Activated CD8-positive, alpha-beta memory T cell treated with anti-CD3 and anti-CD28 coated beads, Interleukin-2, amount 50 U/mL, for 4 hours (primary cell): Measurements from ENCODE around the gene HES2.
"Not testable (repeated sequence)": the region's sequence is repeated elsewhere in the genome, so short reads cannot be mapped to it uniquely, and the experiment has no call there.

Source experiments
- DNase-seq: peaks from one replicate; pipeline ENCODE4 v3.0.0-alpha.2; 2020

The HES2 gene

DNA sequence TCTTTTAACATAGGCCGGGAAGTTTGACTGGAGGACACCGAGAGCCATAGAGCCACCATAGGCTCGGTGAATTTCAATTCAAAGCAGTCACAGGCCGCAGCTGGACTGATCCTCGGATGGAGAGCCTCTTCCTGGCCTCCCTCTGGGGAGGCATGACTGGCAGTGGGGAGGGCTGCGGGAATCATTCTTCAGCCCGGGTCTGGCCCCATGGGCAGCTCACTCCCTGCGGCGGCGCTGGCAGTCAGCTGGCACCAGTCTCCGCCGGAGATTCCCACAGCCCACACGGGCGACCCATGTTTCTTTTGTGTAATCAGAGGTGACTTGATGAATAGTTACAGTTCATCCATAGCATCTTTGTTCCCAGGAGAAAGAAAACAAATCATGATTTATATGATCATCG, 15.4 kb upstream of the HES2 start:
- no peak for DNase-seq

DNA sequence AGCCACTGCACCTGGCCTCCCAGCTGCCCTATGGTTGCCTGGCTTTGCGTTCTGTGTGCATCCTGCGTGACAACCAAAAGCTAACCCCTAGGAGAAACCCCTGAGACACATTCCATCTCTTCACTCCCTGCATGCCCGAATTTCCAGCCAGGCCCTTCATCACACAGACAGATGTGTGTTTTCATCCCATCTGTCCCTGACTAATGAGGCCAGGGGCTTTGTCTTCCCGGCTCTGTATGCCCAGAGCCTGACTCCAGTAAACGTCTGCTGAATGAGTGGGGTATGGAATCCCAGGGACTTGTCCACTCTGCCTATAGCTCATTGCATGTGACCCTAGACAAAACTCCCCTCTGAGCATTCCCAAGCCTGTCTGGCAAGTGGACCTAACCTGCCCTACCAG, 14.5 kb upstream of the HES2 start:
- no peak for DNase-seq

DNA sequence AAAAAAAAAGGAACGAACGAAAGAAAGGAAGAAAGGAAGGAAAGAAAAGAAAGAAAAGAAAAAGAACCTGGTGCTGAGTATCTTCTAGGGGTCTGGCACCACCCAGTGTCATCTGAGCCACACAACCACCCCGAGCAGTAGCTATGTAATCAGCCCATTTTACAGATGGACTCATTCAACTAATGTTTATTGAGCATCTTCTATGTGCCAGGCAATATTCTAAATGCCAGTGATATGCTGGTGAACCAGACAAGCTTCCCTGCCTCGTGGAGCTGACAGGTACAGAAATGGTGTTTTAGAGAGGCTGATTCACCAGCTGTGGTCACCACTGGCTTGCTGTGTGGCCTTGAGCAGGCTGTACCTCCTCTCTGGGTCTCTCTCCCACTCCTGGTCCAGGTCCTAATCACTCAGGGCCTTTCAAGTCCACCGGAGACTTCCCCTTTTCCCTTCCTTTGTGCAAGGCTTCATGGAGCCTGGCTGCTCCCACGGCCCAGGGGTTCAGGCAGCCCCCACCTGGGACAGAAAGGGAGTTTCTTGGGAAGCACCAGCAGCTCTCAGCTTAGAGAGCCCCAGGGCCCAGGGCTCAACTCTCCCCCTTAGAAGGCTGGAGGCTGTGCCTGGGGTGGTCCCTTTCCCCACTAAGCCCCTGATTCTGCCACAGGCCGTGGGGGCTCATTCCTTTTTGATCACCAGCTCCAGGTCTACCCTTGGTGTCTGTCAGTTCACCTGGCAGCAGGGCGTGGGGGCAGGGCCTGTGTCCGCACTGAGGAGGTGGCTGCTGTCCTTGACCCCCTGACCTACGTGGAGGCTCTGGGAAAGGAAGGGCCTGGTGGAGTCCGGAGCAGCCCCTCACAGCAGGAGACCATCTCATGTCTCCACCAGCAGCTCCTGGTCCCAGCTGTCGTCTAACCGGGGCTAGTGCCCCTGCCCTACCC, 12.2 kb upstream of the HES2 start:
- DNase-seq = not testable (repeated sequence)

DNA sequence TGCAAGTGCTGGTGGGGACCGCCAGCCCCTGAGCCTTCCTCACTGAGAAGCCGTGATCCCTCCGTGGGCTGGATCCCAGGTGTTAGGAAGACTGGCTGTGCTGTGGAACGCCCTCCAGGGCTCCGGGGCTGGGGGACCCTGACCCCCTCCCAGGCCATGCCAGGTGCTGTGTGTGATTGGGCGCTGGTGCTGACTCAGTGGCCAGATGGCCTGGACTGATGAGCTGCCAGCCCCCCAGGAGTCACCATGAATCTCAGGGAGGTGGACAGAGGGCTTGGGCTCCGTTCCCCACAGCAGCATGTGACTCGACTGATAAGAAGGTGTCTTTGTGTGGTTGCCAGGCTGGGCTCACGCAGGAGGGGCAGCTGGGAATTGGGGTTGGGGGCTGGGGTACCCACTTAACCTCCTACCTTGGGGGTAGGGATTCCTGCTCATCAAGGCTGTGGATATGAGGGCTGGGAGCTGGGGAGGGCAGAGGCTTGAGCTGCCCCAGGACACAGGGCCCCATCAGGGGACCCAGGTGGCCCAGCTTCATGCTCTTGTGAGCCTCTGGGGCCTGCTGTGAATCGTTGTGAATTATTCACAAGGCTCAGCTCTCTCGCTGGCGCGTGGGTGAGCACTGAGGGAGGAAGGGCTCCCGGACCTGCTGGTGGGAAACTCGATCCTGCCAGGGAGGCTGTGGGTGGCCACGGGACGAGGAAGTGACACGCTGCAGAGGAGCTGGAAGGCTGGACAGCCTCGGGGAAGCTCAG, 10.1 kb upstream of the HES2 start:
- DNase-seq = not testable (repeated sequence)

DNA sequence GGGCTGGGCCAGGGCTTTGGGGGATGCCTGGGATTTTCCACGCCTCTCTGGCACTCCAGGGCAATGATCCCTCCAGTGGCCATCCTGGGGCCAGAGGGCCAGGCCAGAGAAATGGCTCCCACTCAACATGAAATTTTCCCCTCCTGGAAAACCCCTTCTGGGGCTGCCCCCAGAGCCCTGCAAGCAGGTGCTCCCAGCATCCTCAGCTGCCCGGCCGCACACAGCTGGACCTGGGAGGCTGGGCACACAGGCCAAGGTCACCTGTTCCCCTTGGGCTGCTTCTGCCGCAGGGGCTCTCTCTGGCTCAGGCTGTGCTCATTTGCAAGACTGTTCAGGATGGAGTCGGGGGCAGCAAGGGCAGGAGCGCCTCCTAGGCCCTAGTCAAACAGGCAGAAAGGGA, 8.7 kb upstream of the HES2 start:
- not testable (repeated sequence) for DNase-seq

DNA sequence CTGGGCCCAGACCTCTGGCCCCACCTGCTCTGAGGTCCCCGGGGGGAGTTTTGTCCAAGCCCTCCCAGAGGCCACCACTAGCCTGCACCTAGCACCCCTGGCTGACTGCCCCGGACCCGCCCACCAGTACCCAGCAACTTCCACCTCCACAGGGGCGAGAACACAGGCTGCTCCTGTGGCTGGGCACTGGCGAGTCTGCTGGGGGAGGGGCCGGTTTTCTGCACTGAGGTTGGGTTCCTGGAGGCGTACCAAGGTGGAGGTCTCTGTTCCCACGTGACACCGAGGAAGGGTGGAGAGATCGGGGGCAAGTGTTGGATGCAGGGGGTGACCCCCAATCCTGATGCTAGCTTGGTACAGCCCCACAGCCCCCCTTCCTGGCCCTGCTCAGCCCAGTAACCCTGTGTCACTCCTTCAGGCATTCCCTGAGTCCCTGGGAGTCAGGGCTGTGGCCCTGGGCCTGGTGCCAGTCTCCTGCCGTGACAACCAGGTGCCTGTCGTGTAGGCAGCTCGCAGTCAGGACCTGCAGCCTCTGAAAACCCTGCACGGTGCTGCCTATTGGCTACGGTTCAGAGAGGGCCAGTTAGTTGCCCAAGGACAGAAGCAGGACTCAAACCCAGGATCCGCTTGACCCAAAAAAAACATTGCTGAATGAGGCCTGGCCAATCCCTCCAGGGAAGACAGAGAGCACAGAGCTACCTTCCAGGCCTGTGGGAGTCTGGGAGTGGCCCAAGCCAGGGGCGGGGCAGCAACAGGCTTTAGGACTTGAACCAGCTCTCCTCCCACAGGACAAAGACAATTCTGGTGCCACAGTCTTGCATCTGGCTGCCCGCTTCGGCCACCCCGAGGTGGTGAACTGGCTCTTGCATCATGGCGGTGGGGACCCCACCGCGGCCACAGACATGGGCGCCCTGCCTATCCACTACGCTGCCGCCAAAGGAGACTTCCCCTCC, 8.0 kb upstream of the HES2 start:
- no peak for DNase-seq

DNA sequence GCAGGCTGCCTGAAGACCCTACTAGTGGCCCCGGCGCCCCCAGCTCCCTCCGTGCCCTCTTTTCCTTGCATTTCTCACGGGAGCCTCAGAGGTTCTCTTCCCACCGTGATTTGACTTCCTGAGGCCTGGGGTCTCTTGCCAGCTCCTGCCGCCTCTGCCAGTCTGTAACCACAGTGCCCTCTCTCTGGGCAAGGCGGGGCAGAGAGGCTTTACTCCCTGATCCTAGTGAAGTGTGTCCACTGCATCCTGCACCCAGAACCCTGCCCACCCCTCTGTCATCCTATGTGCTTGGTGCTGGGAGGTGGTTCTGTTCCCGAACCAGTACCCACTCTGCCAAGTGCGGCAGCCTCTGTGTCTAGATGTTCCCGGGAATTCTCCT, 7.2 kb upstream of the HES2 start:
- no peak for DNase-seq

DNA sequence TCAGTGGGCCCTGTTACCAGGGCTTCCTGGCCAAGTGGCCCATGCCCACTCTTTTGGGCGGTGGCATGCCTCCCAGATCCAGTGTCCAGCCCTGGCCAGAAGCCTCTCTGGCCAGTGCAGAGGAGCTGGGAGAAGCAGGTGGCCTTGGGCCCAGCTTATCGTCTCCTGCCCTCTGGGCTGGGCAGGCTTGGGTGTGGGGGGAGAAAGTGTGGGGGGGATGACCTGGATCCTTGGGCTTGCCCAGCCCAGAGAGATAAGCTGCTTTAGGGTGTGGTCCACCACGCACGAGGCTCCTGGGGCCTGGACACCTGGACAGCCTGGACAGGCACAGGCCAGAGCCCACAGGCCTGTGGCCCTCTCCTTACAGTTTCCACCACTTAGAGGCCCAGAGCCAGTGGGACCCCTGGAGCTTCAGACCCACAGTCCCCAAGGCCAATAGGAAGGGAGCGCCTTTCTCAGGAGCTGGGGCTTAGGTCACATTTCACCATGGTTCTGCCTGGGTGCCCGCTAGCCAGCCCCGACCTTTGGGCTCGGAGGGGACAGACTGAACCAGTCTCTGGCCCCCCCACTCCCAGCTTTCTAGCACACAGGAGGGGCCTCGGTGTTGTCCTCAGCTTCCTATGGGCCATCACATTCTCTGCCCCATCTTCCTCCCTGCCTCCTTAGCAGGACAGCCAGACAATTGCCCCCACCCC, 6.7 kb upstream of the HES2 start:
- no peak for DNase-seq

DNA sequence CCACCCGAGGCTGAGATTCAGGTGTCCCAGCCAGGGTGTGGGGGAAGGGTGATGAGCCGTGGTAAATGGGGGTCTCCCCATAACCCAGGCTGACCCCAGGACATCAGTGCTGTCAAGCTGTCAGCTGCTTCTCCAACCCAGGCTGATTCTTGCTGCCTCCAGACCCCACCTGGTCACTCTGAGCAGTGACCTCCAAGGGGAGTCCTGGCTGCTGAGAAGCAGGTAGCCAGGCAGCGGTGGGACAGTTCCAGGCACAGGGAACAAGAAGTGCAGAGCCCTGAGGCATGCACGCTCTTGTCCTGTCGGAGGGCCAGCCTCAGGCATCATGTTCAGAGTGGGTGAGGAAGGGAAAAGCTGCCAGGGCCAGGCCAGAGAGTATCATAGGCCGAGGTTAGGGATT, 5.9 kb upstream of the HES2 start:
- no peak for DNase-seq

DNA sequence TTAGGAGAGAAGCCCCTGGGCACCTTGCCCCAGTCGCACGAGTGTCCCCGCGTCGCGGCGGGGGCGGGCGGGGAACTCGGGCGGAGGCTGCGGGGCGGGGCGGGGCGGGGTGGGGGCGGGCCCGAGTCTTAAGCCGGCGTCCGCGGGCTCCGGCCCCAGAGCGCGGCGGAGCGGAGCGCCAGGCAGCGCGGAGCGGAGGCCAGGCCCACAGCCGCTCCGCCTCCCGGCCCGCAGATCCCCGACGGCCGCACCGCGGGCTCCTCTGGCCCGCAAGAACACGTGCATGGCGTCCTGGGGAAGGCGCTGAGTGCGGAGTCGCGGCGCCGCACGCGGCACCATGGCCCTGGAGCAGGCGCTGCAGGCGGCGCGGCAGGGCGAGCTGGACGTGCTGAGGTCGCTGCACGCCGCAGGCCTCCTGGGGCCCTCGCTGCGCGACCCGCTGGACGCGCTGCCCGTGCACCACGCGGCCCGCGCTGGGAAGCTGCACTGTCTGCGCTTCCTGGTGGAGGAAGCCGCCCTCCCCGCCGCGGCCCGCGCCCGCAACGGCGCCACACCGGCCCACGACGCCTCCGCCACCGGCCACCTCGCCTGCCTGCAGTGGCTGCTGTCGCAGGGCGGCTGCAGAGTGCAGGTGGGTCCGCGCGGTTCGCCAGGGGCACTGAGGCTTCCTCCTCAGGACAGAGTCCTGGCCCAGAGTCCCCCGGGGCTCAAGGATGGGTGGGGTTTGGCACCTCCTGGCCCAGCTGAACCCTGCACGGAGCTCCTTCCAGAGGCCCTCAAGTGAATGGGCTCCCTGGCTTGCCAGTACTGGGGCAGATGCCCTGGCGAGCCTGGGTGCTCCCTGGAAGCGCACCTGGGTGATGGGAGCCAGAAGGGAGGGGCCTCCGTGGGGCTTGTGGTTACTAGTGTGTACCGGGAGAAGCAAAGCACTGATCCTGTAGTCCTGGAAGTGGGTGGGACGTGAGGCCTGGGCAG, 5.2 kb upstream of the HES2 start, which contains the start of gene ESPN:
Gene ESPN, plus strand, starts transcription at position 158 of the 975 bp plus-strand sequence. Its CDS starts 180 bp downstream, at position 338.
- no peak for DNase-seq

DNA sequence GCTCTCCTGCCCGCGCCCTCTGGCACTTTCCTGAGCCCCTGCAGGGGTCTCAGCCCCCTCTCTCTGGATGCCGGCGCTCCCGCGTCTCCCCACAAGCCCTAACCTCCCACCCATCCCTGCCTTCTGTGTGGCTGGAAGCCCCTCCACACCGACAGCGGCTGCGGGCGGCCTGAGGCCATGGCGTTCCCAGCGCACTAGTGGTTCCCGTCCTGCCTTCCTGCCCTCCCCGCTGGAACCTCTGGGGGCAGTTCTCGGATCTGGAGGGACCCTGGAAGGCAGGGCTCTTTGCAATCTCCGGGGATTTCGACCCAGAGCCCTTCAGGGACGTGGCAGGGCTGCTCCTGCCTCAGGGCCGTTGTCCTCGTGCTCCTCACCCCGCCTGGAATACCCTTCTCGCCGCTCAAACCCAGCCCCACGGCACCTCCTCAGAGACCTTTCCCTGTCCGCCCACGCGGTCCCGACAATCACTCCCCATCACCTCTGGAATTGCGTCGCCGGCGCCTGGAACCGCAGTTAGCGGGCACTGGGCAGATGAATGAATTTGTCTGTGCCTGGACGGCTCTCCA, 4.4 kb upstream of the HES2 start:
- no peak for DNase-seq

DNA sequence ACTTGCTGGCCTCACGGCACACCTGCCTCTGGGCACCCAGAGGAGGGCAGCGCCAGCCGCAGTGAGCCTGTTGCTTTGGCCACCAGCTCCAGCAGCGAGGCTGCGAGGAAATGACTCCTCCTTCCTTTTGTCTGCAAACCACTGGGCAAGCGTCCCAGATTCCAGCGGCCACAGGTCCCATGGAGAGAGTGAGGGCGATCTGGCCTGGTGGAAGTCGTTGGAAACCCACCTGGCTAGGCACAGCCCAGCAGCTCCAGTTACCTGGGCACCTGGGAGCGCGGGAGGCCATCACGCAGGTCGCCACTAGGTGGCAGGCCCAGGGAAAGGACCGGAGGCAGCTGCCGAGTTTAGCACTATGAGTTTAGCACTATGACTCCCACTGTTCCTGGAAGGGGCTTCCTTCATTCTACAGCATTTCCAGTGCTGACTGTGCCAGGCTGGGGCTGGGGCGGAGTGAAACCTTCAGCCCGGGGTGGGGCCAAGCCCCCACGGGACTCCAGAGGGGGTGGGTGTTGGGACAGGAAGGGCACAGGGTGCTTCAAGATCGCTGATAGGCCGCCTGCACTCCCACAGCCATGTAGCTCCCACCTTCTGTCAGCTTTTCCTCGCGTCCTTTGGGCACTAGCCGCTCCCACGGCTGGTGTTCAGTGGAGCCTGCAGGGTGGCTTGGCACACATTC, 3.7 kb upstream of the HES2 start:
- DNase-seq = peak; percentile 77

DNA sequence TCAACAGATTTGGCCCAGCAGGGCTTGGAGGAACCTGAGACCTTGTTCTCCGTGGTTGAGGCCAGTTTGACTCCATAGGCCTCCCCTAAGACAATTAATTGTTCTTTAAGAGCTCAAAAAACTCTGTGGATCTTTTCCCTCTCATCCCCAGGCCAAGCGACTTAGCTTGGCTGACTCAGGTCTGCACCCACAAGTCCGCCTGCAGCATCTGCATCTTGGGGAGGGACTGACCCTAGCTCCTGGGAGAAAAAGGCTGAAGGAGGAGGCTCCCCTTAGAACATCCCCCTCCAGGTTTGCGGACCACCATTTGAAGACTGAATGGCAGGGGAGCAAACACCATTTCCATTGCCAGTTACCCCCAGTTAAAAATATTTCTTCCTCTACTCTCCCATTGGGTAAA, 1.5 kb upstream of the HES2 start:
- DNase-seq = no peak

DNA sequence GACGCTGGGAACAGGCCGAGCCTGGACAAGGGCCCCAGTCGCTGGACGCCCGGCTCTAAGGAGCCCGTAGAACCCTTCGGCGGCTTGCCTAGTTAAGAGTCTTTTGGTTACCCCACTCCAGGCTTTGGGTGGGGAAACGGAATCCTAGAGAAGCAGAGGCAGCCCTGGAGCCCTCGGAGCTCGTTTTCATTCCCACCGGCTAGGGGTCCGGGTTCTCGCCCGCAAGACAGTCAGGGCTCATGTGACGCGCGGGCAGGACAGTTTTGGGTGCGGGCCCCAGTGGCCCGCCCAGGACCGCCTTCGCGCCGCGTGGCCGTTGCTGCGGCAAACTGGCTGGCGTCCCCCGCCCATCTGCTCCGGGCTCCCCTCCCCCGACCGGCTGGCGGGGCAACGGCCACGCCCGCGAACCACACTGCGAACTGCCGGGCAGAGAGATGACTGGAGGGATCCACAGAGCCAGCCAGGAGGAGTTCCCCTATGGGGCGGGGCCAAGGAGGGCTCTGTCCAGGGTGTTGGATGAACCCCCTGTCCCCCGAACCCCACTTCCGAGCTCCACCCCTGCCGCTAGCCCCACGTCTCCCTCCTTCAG, 829 bp upstream of the HES2 start:
- no peak for DNase-seq

DNA sequence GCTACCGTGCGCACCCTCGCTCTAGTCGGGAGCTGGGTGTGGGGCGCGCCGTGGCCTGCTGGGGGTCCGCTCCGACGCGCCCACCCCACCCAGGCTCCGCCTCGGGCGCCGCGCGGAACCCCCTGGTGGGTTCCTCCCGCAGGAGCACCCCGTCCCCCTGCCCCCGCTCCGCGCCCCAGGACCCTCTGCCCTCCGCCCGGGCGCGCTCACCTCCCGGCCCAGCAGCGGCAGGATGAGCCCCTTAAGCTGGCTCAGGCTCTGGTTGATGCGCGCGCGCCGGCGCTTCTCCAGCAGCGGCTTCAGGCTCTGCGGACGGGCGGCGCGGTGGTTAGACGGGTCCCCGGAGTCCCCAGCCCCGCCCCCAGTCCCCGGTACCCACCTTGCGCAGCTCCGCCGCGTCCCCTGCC, 319 bp downstream of the HES2 start:
- DNase-seq = no peak

DNA sequence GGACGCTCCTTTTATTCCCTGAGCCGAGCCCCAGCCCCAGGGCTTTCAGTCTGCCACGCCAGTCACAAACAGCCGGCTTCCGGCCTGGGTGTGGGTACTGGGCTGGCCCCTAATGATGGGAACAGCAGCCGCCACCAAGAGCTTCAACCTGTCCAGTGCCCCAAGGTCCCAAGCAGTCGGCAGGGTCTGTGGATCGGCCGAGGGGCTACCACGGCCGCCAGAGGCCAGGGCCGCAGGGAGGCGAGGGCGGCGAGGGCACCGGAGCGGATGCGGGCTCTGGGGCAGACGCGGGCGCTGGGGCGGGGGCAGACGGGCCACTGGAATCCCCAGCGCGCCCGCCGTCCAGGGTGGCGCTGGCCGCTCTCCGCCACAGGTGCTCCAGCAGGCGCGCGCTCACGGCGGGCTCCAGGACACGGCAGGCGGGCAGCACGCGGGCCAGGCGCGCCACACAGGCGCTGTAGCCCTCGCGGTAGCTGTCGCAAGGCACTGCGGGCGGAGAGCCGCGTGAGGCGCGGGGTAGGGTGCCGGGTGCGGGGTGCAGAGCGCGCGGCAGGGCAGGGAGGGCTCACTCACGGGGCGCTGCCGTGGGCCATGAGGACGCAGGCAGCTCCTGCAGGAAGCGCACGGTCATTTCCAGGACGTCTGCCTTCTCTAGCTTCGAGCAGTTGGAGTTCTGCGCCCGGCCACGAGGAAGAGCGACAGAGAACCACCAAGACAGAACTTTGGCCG, 887 bp downstream of the HES2 start:
- DNase-seq = no peak

DNA sequence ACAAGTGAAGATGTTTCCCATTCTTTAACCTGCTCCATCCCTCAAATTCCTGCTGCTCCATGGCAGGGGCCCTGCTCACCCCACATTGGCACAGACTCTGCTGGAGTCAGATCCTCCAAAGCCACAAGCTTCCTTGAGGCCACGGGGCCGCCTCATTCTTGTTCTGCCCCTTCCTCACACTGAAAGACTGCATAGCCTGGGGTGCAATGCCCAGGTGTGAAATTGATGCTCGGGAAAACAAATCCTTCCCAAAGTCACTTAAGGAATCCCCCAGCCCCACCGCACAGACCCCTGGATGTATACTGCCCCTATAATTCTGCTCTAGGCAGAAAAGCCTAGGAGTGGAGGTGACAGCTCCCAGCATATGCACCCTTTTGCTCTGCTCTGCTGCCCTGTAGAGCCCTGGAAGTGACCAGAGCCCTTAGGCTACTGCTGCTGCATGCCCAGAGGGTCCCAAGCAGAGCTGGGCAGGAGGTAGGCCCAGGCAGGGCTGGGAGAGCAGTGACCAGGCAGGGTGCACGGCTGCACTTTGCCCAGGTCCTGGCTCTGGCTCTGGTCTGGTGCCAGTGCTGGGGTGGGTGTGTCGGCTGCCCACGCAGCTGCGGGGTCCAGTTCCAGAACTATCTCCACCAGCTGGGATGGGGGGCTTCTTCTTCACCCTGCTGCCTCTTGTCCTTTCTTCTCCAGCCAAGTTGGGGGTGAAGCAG, 1.6 kb downstream of the HES2 start:
- no peak for DNase-seq

DNA sequence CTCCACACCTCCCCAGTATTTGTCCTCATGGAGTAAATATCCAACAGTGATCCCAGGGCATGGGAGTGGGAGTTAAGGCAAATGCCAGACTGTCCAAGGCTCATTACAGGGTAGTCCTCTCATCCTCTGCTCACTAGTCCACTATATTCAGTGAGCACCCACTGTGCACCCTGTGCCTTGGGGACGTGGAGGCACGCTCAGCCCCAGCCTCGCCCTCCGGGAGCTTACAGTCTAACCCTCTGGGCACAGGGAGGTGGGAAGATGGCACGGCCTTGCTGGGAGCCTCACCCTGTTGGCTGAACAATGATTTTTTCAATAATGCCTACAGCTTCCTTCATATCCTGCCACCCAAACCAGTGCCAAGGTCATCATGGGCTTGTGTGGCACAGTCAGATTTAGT, 2.8 kb downstream of the HES2 start:
- DNase-seq = no peak
